Testis (tissue), 2 donors: ENCODE results near the gene LPAR2.

Experiments
- CTCF ChIP-seq, 3 experiments: fragments of 450-650 bp in 2 of 3; fragments of 200-600 bp in 1 of 3; sonication (generic) in 1 of 3; IDR thresholded peaks; one replicate each; pipeline ENCODE4 v1.5.1; 2016 to 2019; ENCODE audit warnings: antibody characterized with exemption in 3 of 3, mild to moderate bottlenecking in 2 of 3, moderate library complexity in 1 of 3
- POLR2A ChIP-seq: fragments of 450-650 bp; IDR thresholded peaks from one replicate; pipeline ENCODE4 v1.6.1; 2017; ENCODE audit warnings: antibody characterized with exemption, mild to moderate bottlenecking, moderate library complexity

- TF ChIP-seq CTCF (IDR thresholded peaks at IDR 0.05): no peak
- no peak for TF ChIP-seq POLR2A
These were observed 17.3 kb upstream of the LPAR2 start for GRCh38 chr19:19645233-19645870.
